HG03108 (cell line): ENCODE results near the gene TANK.
A peak's percentile ranks its signal among the peaks of the same experiment; 100 is the strongest.
"Not testable (repeated sequence)": the region's sequence is repeated elsewhere in the genome, so short reads cannot be mapped to it uniquely, and the experiment has no call there.

Experiments
- ATAC-seq: cut with Tn5 transposase; IDR thresholded peaks from one replicate; pipeline ENCODE4 v1.9.1; 2021; ENCODE audit warnings: moderate library complexity; ENCODE audit not compliant: unreplicated experiment

TANK gene

GRCh38 chr2:161165811-161166210 is 5.6 kb downstream of the TANK start:
- ATAC-seq: peak; percentile 24

GRCh38 chr2:161166538-161167409 is 6.5 kb downstream of the TANK start:
- peak; percentile 70 for ATAC-seq

- ATAC-seq: no peak
These were observed 9.1 kb downstream of the TANK start for GRCh38 chr2:161169335-161169734.

- ATAC-seq: no peak
These were observed 10.1 kb downstream of the TANK start for GRCh38 chr2:161170377-161170776.

- ATAC-seq: no peak
These were observed 11.0 kb downstream of the TANK start for GRCh38 chr2:161170958-161171932.

- ATAC-seq: peak; percentile 40
These were observed 12.8 kb downstream of the TANK start for GRCh38 chr2:161172901-161173540.

- no peak for ATAC-seq
These were observed 13.4 kb downstream of the TANK start for GRCh38 chr2:161173541-161174194.

GRCh38 chr2:161177969-161178368 is 17.7 kb downstream of the TANK start:
- no peak for ATAC-seq

GRCh38 chr2:161178756-161179155 is 18.5 kb downstream of the TANK start:
- no peak for ATAC-seq

GRCh38 chr2:161190050-161190449 is 29.8 kb downstream of the TANK start:
- no peak for ATAC-seq

GRCh38 chr2:161195602-161196001 is 35.4 kb downstream of the TANK start:
- ATAC-seq: not testable (repeated sequence)

- peak; percentile 68 for ATAC-seq
These were observed 39.9 kb downstream of the TANK start for GRCh38 chr2:161199912-161200701.

GRCh38 chr2:161204846-161205245 is 44.6 kb downstream of the TANK start:
- no peak for ATAC-seq

- ATAC-seq: no peak
These were observed 46.3 kb downstream of the TANK start for GRCh38 chr2:161206471-161207032.

GRCh38 chr2:161207941-161208340 is 47.7 kb downstream of the TANK start:
- no peak for ATAC-seq

GRCh38 chr2:161208527-161209139 is 48.4 kb downstream of the TANK start:
- no peak for ATAC-seq

GRCh38 chr2:161209902-161210301 is 49.7 kb downstream of the TANK start:
- no peak for ATAC-seq

- no peak for ATAC-seq
These were observed 57.5 kb downstream of the TANK start for GRCh38 chr2:161217597-161218185.

GRCh38 chr2:161219211-161219610 is 59.0 kb downstream of the TANK start:
- no peak for ATAC-seq
